SK-N-SH treated with all-trans-retinoic acid at 6 μM for 48 hours (cell line): ENCODE data around the gene C15orf39.
"Not testable (repeated sequence)": the region's sequence is repeated elsewhere in the genome, so short reads cannot be mapped to it uniquely, and the experiment has no call there.

Experiments
- BACH2 ChIP-seq: fragments of 250-450 bp; sonication (Bioruptor Pico); IDR thresholded peaks from 2 replicates; pipeline ENCODE4 v1.9.0; 2021; ENCODE audit warnings: mild to moderate bottlenecking, borderline replicate concordance
- CSDC2 ChIP-seq: fragments of 250-450 bp; sonication (Bioruptor Pico); IDR thresholded peaks from 2 replicates; pipeline ENCODE4 v1.5.0; 2020; ENCODE audit warnings: mild to moderate bottlenecking, moderate library complexity
- TF ChIP-seq, protein P1 (sequence below): fragments of 250-450 bp; sonication (Bioruptor Pico); IDR thresholded peaks from 2 replicates; pipeline ENCODE4 v1.5.1; 2020; ENCODE audit warnings: low read depth, mild to moderate bottlenecking, moderate library complexity

DNA sequence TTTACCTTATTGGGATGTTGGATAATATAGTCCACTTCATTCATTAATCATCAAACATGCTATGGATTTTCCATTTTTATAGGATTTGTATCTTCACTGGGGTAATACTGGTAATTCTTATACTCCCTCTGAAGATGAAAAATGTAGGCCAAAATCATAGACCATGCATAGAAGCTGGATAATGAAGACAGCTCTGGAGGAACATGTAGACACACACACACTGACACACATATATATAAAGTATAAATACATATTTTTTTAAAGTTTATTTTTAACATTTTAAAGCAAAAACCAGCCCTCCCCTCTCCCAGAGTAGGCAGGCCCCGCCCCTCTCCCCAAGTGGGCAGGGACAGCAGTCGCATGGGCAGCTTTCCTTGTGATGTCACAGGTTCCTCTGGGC is 56.4 kb downstream of the C15orf39 start, which contains the start of gene GOLGA6C:
- TF ChIP-seq, protein P1, sequence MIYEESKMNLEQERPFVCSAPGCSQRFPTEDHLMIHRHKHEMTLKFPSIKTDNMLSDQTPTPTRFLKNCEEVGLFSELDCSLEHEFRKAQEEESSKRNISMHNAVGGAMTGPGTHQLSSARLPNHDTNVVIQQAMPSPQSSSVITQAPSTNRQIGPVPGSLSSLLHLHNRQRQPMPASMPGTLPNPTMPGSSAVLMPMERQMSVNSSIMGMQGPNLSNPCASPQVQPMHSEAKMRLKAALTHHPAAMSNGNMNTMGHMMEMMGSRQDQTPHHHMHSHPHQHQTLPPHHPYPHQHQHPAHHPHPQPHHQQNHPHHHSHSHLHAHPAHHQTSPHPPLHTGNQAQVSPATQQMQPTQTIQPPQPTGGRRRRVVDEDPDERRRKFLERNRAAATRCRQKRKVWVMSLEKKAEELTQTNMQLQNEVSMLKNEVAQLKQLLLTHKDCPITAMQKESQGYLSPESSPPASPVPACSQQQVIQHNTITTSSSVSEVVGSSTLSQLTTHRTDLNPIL (CRISPR knock-in tag) = not testable (repeated sequence)
- not testable (repeated sequence) for TF ChIP-seq BACH2 (CRISPR knock-in tag); CSDC2
